H1 (cell line): ENCODE data around the gene PI4KB. TPM values are rescaled to one million over a fixed set of nuclear protein-coding genes. Genes with fewer than 3 reads are reported as not detected.

Source experiments
- GTF2F1 ChIP-seq: IDR thresholded peaks from 2 replicates; pipeline ENCODE4 v1.6.1; 2012; ENCODE audit warnings: low read depth, low read length, improper control_type of control experiment, borderline replicate concordance
- HDAC6 ChIP-seq: IDR thresholded peaks from one replicate; pipeline ENCODE4 v1.7.1; 2012; ENCODE audit warnings: low read depth, mild to moderate bottlenecking, inconsistent platforms, low read length, moderate library complexity
- JUND ChIP-seq: IDR thresholded peaks from 2 replicates; pipeline ENCODE4 v1.6.1; 2011; ENCODE audit warnings: mild to moderate bottlenecking, improper control_type of control experiment, low read length
- KDM5A ChIP-seq: fragments of 200-600 bp; IDR thresholded peaks from 2 replicates; pipeline ENCODE4 v1.7.1; 2012; ENCODE audit warnings: mild to moderate bottlenecking, low read length, inconsistent platforms, mixed read lengths
- MAFK ChIP-seq: IDR thresholded peaks from 2 replicates; pipeline ENCODE4 v1.6.1; 2012; ENCODE audit warnings: low read depth, mild to moderate bottlenecking, improper control_type of control experiment, low read length
- POLR2AphosphoS5 ChIP-seq: IDR thresholded peaks from 2 replicates; pipeline ENCODE4 v1.6.1; 2011; ENCODE audit warnings: low read depth, low read length
- POU5F1 ChIP-seq: IDR thresholded peaks from 2 replicates; pipeline ENCODE4 v1.6.1; 2011; ENCODE audit warnings: low read depth, mild to moderate bottlenecking, low read length, moderate library complexity
- RXRA ChIP-seq: IDR thresholded peaks from 2 replicates; pipeline ENCODE4 v1.6.1; 2011; ENCODE audit warnings: low read depth, mild to moderate bottlenecking, low read length, moderate library complexity; ENCODE audit not compliant: insufficient read depth
- SAP30 ChIP-seq: fragments of 300-600 bp; sonication (generic); IDR thresholded peaks from 2 replicates; pipeline ENCODE4 v1.7.1; 2012; ENCODE audit warnings: low read length, moderate library complexity, mild to moderate bottlenecking, inconsistent platforms; ENCODE audit not compliant: insufficient read depth, insufficient replicate concordance
- SIX5 ChIP-seq: IDR thresholded peaks from 2 replicates; pipeline ENCODE4 v1.6.1; 2011; ENCODE audit warnings: mild to moderate bottlenecking, low read depth, low read length
- polyA plus RNA-seq, 7 experiments: library from polyadenylated mRNA; depleted of rRNA in 3 of 7; stranded (reverse) in 5 of 7; unstranded in 2 of 7; fragments of >200 nt in 5 of 7; fragments of 200-250 nt in 2 of 7; gene quantifications; 1 replicate in 5 of 7; 2 replicates in 1 of 7; 4 replicates in 1 of 7; pipeline versions ENCODE4 v1.2.1 to v1.2.3, GENCODE V29; 2011 to 2013; ENCODE audit warnings: missing spikeins in 2 of 7, mixed read lengths in 2 of 7
- total RNA-seq: library from RNA; stranded (reverse); fragmentation: NEBNext Ultra II Directional; extraction: Animal tissue kit (Norgen Biotek cat#: 25700); gene quantifications from 2 replicates; pipeline ENCODE4 v1.2.1, GENCODE V29; 2021

PI4KB gene
- total and polyA plus RNA-seq, 2 of the 8 experiments (the other 6 are each of a cell fraction or from before 2014, with no cell fraction given): 30.1 to 37.1 TPM

GRCh38 chr1:151346769-151347522 is 19.7 kb upstream of the PI4KB start, which contains the start of gene RFX5 (continued):
- TF ChIP-seq JUND (peak; percentile 51; the same call in 1 of the 2 replicates), POU5F1 (no peak), SAP30 (no peak), SIX5 (no peak), GTF2F1 (peak; percentile 11; the same call in 1 of the 2 replicates), HDAC6 (no peak), RXRA (no peak), POLR2AphosphoS5 (peak; percentile 57), KDM5A (no peak), MAFK (no peak)
